Hematopoietic multipotent progenitor cell treated with erythropoietin and hydrocortisone succinate and interleukin-3 and kit ligand, for 8 days (in vitro differentiated cells): ENCODE measurements around the gene OXA1L.
"Not testable (repeated sequence)": the region's sequence is repeated elsewhere in the genome, so short reads cannot be mapped to it uniquely, and the experiment has no call there.

Experiments
- DNase-seq: peaks from one replicate; pipeline ENCODE4 v3.0.0-alpha.2; 2015

The OXA1L gene

DNA sequence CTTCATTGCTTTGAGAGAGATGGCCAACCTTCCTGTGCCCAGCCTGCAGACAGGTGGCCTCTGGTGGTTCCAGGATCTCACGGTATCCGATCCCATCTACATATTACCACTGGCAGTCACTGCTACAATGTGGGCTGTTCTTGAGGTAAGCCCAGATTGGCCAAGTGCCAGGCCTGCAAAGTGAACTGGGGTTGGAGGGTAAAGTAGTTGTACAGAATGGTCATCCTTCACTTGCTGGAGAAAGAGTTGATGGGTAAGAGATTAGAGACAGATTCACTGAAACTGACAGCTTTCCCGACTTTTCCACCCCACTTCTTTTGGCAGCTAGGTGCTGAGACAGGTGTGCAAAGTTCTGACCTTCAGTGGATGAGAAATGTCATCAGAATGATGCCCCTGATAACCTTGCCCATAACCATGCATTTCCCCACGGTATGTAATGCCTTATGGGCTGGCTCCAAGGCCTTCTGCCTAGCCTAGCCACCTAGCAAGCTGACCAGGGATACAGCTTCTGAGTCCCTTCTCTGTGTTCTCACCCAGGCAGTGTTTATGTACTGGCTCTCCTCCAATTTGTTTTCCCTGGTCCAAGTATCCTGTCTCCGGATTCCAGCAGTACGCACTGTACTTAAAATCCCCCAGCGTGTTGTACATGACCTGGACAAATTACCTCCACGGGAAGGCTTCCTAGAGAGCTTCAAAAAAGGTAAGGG, 4.1 kb downstream of the OXA1L start:
- no peak for DNase-seq

DNA sequence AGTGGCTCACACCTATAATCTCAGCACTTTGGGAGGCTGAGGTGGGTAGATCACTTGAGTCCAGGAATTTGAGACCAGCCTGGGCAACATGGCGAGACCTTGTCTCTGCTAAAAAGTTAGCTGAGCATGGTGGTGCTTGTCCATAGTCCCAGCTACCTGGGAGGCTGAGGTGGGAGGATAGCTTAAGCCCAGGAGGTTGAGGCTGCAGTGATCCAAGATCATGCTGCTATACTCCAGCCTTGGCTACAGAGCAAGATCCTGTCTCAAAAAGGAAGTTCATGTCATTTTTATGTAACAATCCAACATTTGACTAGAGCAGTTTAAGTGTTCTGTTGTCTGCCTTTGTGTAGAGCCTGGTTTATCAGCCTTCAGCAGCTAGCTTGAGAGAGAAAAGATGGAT, 6.2 kb downstream of the OXA1L start:
- DNase-seq, result no peak

GRCh38 chr14:22773162-22774010, 6.9 kb downstream of the OXA1L start:
- no peak for DNase-seq

GRCh38 chr14:22774011-22774706, 7.7 kb downstream of the OXA1L start:
- no peak for DNase-seq

- no peak for DNase-seq
Observed at GRCh38 chr14:22776215-22776614, 9.7 kb downstream of the OXA1L start.

GRCh38 chr14:22776849-22777248, 10.4 kb downstream of the OXA1L start:
- not testable (repeated sequence) for DNase-seq

DNA sequence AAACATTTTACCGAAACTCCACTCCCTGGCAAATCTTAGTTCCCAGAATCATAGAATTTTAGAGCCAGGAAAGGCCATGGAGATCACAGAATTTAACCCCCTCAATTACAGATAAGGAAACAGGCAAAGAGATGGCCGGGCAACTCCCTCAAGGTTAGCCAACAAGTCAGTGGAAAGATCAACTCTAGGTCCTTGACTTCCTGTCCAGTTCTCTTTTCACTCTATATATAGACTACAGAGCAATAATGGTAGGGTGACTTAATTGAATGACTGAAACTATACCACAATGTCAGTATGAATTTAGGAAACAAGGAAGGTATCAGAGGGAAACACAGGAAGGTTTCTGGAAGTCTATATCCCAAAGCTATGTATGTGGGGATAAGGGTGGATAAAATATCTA, 11.6 kb downstream of the OXA1L start:
- no peak for DNase-seq

DNA sequence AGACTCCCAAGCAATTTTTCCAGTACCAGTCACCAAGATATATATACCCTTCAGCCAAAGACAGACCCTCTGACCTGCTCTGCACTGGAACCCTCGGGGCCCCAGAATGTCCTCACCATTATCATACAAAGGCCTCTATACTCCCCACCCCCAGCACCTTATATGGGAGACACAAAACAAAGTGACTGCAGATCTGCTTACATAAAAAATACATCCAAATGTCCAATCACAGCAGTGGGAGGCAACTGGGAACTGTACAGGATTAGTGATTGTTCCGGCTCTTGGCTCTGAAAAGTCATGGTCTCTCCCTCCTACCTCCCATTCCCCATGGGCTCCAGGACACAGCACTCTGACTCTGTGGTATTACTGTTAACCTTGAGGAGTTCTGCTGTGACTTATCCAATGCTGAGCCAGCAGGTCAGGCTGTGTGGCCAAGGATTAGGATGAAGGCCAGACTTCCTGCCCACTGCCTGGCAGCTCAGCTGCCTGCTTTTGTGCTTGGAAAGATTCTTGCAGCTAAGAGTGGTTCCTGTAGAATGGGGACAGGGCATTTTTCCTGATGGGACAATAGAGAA, 13.7 kb downstream of the OXA1L start:
- DNase-seq, result no peak

DNA sequence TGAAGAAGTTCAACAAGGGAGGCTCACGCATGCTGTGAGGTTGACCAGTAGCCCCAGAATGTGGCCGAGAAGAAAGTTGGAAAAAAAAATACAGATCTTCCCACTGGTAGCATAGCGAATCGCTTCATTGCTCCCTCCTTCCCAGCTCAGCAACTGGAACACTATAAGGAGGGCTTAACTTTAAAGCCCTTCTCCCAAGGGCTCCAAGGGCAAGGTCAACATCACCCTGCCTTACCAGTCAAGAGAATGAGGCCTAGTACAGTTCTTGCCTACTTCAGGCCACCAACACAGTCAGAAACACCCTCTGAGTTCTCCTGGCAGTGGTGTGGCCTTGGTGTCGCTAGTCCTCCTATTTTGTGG, 14.4 kb downstream of the OXA1L start:
- DNase-seq, result no peak

GRCh38 chr14:22781301-22781991, 15.0 kb downstream of the OXA1L start:
- DNase-seq, result no peak

- DNase-seq, result no peak
Observed at GRCh38 chr14:22786685-22787084, 20.2 kb downstream of the OXA1L start.

DNA sequence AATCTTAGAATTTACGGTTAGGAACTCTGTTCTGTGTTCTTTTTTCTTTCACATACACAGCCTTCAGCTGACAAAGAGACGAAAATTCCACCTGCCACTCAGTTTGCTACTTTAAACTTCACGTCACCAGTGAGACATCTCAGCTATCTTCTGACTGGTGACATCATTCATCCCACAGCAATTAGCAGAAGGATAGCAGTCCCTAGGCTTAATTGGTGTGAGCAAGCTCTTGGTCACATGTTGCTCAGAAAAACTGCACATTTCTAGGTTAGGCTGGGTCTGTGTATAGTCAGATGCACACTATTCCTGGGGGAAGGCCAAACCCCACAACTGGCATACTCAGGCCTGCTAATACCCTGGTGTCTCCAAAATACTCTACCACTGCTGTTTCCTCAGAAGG, 24.8 kb downstream of the OXA1L start:
- no peak for DNase-seq

GRCh38 chr14:22792158-22792557, 25.7 kb downstream of the OXA1L start:
- DNase-seq, result no peak

DNA sequence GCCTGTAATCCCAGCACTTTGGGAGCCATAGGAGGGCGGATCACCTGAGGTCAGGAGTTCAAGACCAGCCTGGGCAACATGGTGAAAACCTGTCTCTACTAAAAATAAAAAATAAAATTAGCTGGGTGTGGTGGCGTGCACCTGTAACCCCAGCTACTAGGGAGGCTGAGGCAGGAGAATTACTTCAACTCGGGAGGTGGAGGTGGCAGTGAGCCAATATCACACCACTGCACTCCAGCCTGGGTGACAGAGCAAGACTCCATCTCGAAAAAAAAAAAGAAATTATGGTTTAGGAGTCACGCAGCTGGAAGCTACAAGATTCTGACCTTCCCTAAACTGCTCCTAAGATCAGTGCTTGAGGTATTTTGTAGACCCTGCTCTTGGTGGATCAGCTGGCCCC, 27.1 kb downstream of the OXA1L start:
- DNase-seq, result not testable (repeated sequence)

DNA sequence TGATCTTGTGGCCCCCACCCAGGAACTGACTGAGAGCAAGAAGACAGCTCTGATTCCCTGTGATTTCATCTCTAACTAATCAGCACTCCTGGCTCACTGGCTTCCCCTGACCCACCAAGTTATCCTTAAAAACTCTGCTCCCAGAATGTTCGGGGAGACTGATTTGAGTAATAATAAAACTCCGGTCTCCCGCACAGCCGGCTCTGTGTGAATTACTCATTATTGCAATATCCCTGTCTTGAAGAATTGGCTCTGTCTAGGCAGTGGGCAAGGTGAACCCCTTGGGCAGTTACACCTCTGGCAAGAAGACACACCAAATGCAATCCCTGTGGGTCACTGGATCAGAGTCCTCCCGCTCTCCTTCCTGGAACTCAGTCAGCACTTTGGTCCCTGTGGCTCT, 27.5 kb downstream of the OXA1L start:
- DNase-seq, result no peak

- DNase-seq, result no peak
Observed at GRCh38 chr14:22794551-22794951, 28.1 kb downstream of the OXA1L start.

DNA sequence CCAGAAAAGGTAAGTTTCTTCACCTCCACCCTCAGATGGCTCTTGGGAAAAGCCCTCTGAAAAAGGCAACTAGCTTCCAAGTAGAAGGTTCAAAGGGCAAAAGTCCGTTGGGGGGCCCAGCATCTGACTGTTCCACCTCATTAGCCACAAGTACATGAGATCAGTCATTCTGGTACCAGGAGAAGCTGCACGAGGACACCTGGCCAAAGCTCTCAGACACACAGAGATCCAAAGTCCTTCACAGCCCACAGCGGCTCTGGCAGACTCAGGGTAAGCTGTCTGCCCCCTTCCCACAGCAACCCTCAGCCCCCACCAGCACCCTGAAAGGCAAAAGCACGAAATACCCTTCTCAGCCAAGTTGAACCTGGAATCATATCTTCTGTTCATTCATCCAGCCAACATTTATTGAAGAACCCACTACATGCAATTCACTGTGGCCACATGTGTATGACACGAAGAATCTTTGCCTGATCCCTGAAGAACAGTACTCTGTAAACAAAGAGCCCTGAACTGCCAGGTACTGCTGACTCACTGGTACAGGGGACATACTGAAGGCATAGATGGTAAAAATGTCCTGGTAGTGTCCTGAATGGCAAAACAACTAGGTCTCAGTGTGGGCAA, 29.7 kb downstream of the OXA1L start:
- no peak for DNase-seq

GRCh38 chr14:22797017-22797917, 30.8 kb downstream of the OXA1L start:
- DNase-seq, result no peak

DNA sequence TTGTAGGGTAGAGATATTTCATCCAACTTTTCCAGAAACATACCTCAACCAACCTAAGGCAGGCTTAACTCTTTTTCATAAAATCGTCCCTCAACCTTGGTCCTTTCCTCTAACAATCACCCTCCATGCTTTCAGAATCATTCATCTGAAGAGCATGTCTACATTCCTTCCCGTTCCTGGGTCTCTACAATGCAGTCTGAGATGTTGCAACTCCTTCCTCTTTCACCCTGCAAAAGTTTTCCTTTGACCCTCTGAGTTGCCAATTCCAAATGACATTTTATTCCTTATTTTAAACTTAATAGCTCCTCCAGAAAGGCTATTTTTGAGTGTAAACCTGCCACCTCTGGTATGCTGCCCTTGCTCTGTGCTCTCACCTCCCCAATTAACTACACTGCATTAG, 32.0 kb downstream of the OXA1L start:
- DNase-seq, result no peak

DNA sequence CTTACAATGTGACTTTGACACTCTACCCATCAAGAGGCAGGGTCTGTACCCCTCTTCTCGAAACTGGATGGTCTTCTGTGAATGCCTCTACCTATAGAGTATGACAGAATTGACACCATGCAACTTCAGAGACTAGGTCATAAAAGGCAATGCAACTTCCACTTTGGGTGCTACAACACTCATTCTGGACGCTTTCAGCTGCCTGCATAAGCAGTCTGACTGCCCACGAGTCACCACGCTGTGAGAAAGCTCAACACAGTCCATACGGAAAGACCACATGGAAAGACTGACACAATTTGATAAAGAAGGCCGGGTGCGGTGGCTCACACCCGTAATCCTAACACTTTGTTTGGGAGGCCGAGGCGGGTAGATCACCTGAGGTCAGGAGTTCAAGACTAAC, 33.9 kb downstream of the OXA1L start:
- no peak for DNase-seq

DNA sequence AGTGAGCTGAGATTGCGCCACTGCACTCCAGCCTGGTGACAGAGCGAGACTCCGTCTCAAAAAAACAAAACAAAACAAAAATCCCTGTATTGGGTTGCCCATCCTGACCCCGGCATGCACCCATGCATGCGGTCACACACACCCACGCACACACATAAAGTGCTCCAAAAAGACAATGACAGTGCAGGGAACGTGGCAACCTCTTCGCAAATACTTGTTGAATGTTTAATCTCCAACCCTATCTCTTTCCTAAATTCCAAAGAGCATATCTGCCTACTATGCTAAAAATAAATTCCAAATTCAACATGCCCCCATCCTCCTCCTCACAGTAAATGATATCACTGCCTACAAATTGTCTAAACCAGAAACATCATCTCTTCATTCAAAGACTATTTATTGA, 35.2 kb downstream of the OXA1L start:
- no peak for DNase-seq
